ENCODE measurements around the gene NLGN1. TPM values are rescaled to one million over a fixed set of nuclear protein-coding genes. Genes with fewer than 3 reads are reported as not detected.

Gene NLGN1
- total RNA-seq, 1 donor from 2014 or later, result 3.9 TPM

GRCh38 chr3:173725507-173725906, 328.0 kb downstream of the NLGN1 start:
- no peaks in the 10 kb centered on the region for H3K27me3 ChIP-seq (ENCODE audit: low read depth)
- H3K9me3 ChIP-seq, result no peaks in the 10 kb centered on the region
- no peak for DNase-seq
- intact Hi-C loops (cut with DNase I), result no loop called here
- no peak overlapping the region for H3K4me3 ChIP-seq
- TF ChIP-seq CTCF (IDR thresholded peaks at IDR 0.05), result no peak
- no peak for ATAC-seq
- no peaks in the 10 kb centered on the region for H3K4me1 ChIP-seq
- H3K27ac ChIP-seq, result no peak overlapping the region
- H3K36me3 ChIP-seq, result no peaks in the 10 kb centered on the region

- Histone ChIP-seq H3K36me3 (no peaks in the 10 kb centered on the region), H3K9me3 (no peaks in the 10 kb centered on the region), H3K27ac (no peak overlapping the region), H3K4me1 (no peaks in the 10 kb centered on the region), H3K27me3 (ENCODE audit: low read depth) (no peaks in the 10 kb centered on the region), H3K4me3 (no peak overlapping the region)
- ATAC-seq, result no peak
- intact Hi-C loops (cut with DNase I), result no loop called here
- TF ChIP-seq CTCF (IDR thresholded peaks at IDR 0.05), result no peak
- no peak for DNase-seq
These were observed 332.8 kb downstream of the NLGN1 start for GRCh38 chr3:173730391-173730790.

- Histone ChIP-seq H3K4me1 (no peaks in the 10 kb centered on the region), H3K9me3 (no peaks in the 10 kb centered on the region), H3K36me3 (no peaks in the 10 kb centered on the region), H3K27me3 (ENCODE audit: low read depth) (no peaks in the 10 kb centered on the region), H3K27ac (no peak overlapping the region), H3K4me3 (no peak overlapping the region)
- DNase-seq, result no peak
- ATAC-seq, result no peak
- TF ChIP-seq CTCF (IDR thresholded peaks at IDR 0.05), result no peak
- intact Hi-C loops (cut with DNase I), result no loop called here
These were observed 334.7 kb downstream of the NLGN1 start for GRCh38 chr3:173732237-173732636.

- intact Hi-C loops (cut with DNase I), result no loop called here
- TF ChIP-seq CTCF (IDR thresholded peaks at IDR 0.05), result no peak
These were observed 335.6 kb downstream of the NLGN1 start for GRCh38 chr3:173733029-173733652.

GRCh38 chr3:173734473-173734872, 336.9 kb downstream of the NLGN1 start:
- intact Hi-C loops (cut with DNase I), result no loop called here
- DNase-seq, result no peak
- Histone ChIP-seq H3K4me1 (no peaks in the 10 kb centered on the region), H3K27me3 (ENCODE audit: low read depth) (no peaks in the 10 kb centered on the region), H3K9me3 (no peaks in the 10 kb centered on the region), H3K27ac (no peak overlapping the region), H3K4me3 (no peak overlapping the region), H3K36me3 (no peaks in the 10 kb centered on the region)
- TF ChIP-seq CTCF (IDR thresholded peaks at IDR 0.05), result no peak
- ATAC-seq, result no peak

More at GRCh38 chr3:173733029-173733652, 335.6 kb downstream of the NLGN1 start:
- DNase-seq (no peak), ATAC-seq (no peak)
- no peaks in the 10 kb centered on the region for H3K27me3 ChIP-seq (ENCODE audit: low read depth)
- H3K9me3 ChIP-seq, result no peaks in the 10 kb centered on the region
- H3K4me1 ChIP-seq, result no peaks in the 10 kb centered on the region
- no peak overlapping the region for H3K4me3 ChIP-seq
- no peak overlapping the region for H3K27ac ChIP-seq
- H3K36me3 ChIP-seq, result no peaks in the 10 kb centered on the region

Measured in lower lobe of right lung (tissue), 2 donors.